SK-N-SH treated with all-trans-retinoic acid at 6 μM for 48 hours (cell line): ENCODE results near the gene MAP2.

ENCODE experiments used
- CREB5 ChIP-seq: fragments of 250-450 bp; sonication (Bioruptor Pico); IDR thresholded peaks from 2 replicates; pipeline ENCODE4 v1.5.1; 2020; ENCODE audit warnings: low read depth, mild to moderate bottlenecking, moderate library complexity
- CSDC2 ChIP-seq: fragments of 250-450 bp; sonication (Bioruptor Pico); IDR thresholded peaks from 2 replicates; pipeline ENCODE4 v1.5.0; 2020; ENCODE audit warnings: mild to moderate bottlenecking, moderate library complexity
- PATZ1 ChIP-seq: fragments of 250-450 bp; sonication (Bioruptor Pico); IDR thresholded peaks from 2 replicates; pipeline ENCODE4 v1.8.0; 2020; ENCODE audit warnings: mild to moderate bottlenecking, moderate library complexity, borderline replicate concordance
- POU6F1 ChIP-seq: fragments of 250-450 bp; sonication (Bioruptor Pico); IDR thresholded peaks from 2 replicates; pipeline ENCODE4 v1.8.0; 2021; ENCODE audit warnings: low read depth, mild to moderate bottlenecking, moderate library complexity, borderline replicate concordance
- RARB ChIP-seq: fragments of 250-450 bp; sonication (Bioruptor Pico); IDR thresholded peaks from 2 replicates; pipeline ENCODE4 v1.8.0; 2021; ENCODE audit warnings: mild to moderate bottlenecking, moderate library complexity
- ZC3H10 ChIP-seq: fragments of 250-450 bp; sonication (Bioruptor Pico); IDR thresholded peaks from 2 replicates; pipeline ENCODE4 v1.5.1; 2021; ENCODE audit warnings: mild to moderate bottlenecking, moderate library complexity

- TF ChIP-seq ZC3H10 (CRISPR knock-in tag) (no peak), CSDC2 (CRISPR knock-in tag) (no peak), PATZ1 (CRISPR knock-in tag) (no peak), RARB (no peak), CREB5 (no peak), POU6F1 (CRISPR knock-in tag) (no peak)
Observed at GRCh38 chr2:209663139-209663538, 239.3 kb downstream of the MAP2 start.
